ENCODE results near the gene CNNM2. TPM values are rescaled to one million over a fixed set of nuclear protein-coding genes. Genes with fewer than 3 reads are reported as not detected.
A peak's percentile ranks its signal among the peaks of the same experiment; 100 is the strongest.

The CNNM2 gene
- total and polyA plus RNA-seq, 2 experiments from 2014 or later = 1.0 to 5.7 TPM

GRCh38 chr10:103013416-103013815, 95.3 kb downstream of the CNNM2 start:
- H3K9me3 ChIP-seq (ENCODE audit: low read depth) = no peaks in the 10 kb centered on the region
- no peaks in the 10 kb centered on the region for H3K9me2 ChIP-seq (ENCODE audit: insufficient read depth)
- no peaks in the 10 kb centered on the region for H3F3A ChIP-seq (ENCODE audit: insufficient read depth)
- no peak overlapping the region for H3K9ac ChIP-seq
- no peaks in the 10 kb centered on the region for H4K20me1 ChIP-seq (ENCODE audit: insufficient read depth)
- no peaks in the 10 kb centered on the region for H3K4me1 ChIP-seq (ENCODE audit: insufficient read depth)
- no peak overlapping the region for H3K4me3 ChIP-seq
- H3K27ac ChIP-seq = no peak overlapping the region
- WGBS, 2 experiments (ENCODE audit: low coverage in 1 of 2, low lambda C conversion rate in 2 of 2, missing lambda C conversion rate in 2 of 2) = 81 to 86% methylated on average over 5 of the region's 5 CpGs
- no peak overlapping the region for H3K4me2 ChIP-seq (ENCODE audit: unreplicated experiment)
- no peak overlapping the region for H2AFZ ChIP-seq
- DNase-seq = no peak
- H3K27me3 ChIP-seq (replicated peaks; ENCODE audit: insufficient read depth) = no peaks in the 10 kb centered on the region
- no peaks in the 10 kb centered on the region for H3K79me2 ChIP-seq (ENCODE audit: insufficient read depth)
- H3K36me3 ChIP-seq (ENCODE audit: low read depth) = no peaks in the 10 kb centered on the region
- TF ChIP-seq EZH2 (IDR thresholded peaks at IDR 0.05; ENCODE audit: insufficient read depth, poor library complexity, severe bottlenecking) = no peak
- in situ Hi-C loops (cut with MboI) = no loop called here

DNA sequence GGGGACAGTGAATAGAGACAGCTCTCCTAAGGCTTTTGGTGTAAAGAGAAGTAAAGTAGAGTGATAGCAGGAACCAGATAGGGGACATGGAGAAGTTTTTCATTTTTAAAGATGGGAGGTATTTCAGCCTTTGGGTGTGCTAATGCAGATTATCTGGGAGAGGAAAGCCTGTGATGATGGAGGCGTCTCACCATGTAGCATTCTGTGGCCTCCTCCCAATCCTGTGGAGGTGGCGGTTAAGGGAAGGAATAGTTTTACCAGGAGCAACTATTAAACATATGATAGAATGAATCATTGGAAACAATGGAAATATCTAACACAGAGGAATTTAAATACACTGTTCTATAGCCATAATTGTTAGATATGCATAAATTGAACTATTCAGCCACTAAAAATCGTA, 101.3 kb downstream of the CNNM2 start:
- no peaks in the 10 kb centered on the region for H3K4me1 ChIP-seq (ENCODE audit: insufficient read depth)
- H3K4me3 ChIP-seq = no peak overlapping the region
- TF ChIP-seq EZH2phosphoT487 (IDR thresholded peaks at IDR 0.05; ENCODE audit: insufficient read depth, low read depth) (no peak), EZH2 (IDR thresholded peaks at IDR 0.05; ENCODE audit: insufficient read depth, poor library complexity, severe bottlenecking) (no peak)
- no peak overlapping the region for H3K27ac ChIP-seq
- H3K79me2 ChIP-seq (ENCODE audit: insufficient read depth) = no peaks in the 10 kb centered on the region
- no peak overlapping the region for H2AFZ ChIP-seq
- H3F3A ChIP-seq (ENCODE audit: insufficient read depth) = no peaks in the 10 kb centered on the region
- H3K9ac ChIP-seq = no peak overlapping the region
- no peaks in the 10 kb centered on the region for H3K27me3 ChIP-seq (replicated peaks; ENCODE audit: insufficient read depth)
- H3K9me3 ChIP-seq (ENCODE audit: low read depth) = no peaks in the 10 kb centered on the region
- in situ Hi-C loops (cut with MboI) = no loop called here
- H3K36me3 ChIP-seq (ENCODE audit: low read depth) = no peaks in the 10 kb centered on the region
- H3K9me2 ChIP-seq (ENCODE audit: insufficient read depth) = no peaks in the 10 kb centered on the region
- H3K4me2 ChIP-seq (ENCODE audit: unreplicated experiment) = no peak overlapping the region
- DNase-seq = no peak
- no peaks in the 10 kb centered on the region for H4K20me1 ChIP-seq (ENCODE audit: insufficient read depth)
- 81 to 88% methylated on average over 3 of the region's 3 CpGs for WGBS, 2 experiments (ENCODE audit: low coverage in 1 of 2, low lambda C conversion rate in 2 of 2, missing lambda C conversion rate in 2 of 2)

DNA sequence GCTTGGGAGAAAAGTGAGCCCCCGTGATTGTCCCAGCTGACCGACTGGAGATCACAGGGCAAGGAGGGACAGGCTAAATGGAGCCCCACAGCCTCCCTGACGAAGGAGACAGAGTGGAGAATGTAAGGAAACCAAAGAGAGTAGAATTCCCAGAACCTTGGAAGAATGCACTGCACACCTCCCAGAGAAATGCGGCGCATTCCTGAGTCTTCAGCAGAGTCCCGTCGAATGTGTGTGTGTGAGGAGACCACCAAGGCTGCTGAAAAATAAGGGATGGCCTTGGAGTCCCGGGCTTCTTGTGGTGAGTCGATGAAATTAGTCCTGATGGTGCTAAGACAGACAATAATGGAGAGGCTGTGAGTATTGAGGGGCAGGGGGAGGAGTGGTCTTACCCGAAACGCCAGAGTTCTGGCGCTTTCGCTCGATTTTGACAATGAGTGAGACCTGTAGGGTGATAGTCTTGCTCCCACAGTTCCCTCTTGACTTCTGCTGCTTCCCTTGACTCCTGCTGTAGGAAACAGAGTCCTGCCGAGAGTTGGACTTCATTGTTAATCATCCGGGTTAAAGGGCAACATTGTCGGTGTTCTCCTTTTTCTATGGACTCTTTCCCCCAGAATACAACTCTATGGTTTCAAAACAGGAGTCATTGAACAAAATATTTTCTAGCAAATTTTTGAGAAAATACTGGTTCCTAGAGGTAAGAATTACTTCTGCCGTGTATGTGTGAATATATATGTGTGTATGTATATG, 103.2 kb downstream of the CNNM2 start:
- Histone ChIP-seq H3K36me3 (ENCODE audit: low read depth) (no peaks in the 10 kb centered on the region), H2AFZ (no peak overlapping the region), H3F3A (ENCODE audit: insufficient read depth) (no peaks in the 10 kb centered on the region), H3K9ac (no peak overlapping the region), H4K20me1 (ENCODE audit: insufficient read depth) (no peaks in the 10 kb centered on the region), H3K27ac (no peak overlapping the region), H3K4me3 (no peak overlapping the region), H3K4me1 (ENCODE audit: insufficient read depth) (no peaks in the 10 kb centered on the region), H3K27me3 (replicated peaks; ENCODE audit: insufficient read depth) (no peaks in the 10 kb centered on the region), H3K9me3 (ENCODE audit: low read depth) (no peaks in the 10 kb centered on the region), H3K79me2 (ENCODE audit: insufficient read depth) (no peaks in the 10 kb centered on the region), H3K9me2 (ENCODE audit: insufficient read depth) (no peaks in the 10 kb centered on the region), H3K4me2 (ENCODE audit: unreplicated experiment) (no peak overlapping the region)
- no peak for TF ChIP-seq EZH2phosphoT487 (IDR thresholded peaks at IDR 0.05; ENCODE audit: insufficient read depth, low read depth)
- no peak for TF ChIP-seq EZH2 (IDR thresholded peaks at IDR 0.05; ENCODE audit: insufficient read depth, poor library complexity, severe bottlenecking)
- no peak for DNase-seq
- in situ Hi-C loops (cut with MboI) = no loop called here
- 84% methylated on average over 18 of the region's 18 CpGs for WGBS, 2 experiments (ENCODE audit: low coverage in 1 of 2, low lambda C conversion rate in 2 of 2, missing lambda C conversion rate in 2 of 2)

GRCh38 chr10:103021900-103022293, 103.8 kb downstream of the CNNM2 start:
- WGBS, 2 experiments (ENCODE audit: low coverage in 1 of 2, low lambda C conversion rate in 2 of 2, missing lambda C conversion rate in 2 of 2) = 78 to 84% methylated on average over 5 of the region's 5 CpGs
- Histone ChIP-seq H3K79me2 (ENCODE audit: insufficient read depth) (no peaks in the 10 kb centered on the region), H2AFZ (no peak overlapping the region), H3K4me3 (no peak overlapping the region), H3K4me2 (ENCODE audit: unreplicated experiment) (no peak overlapping the region), H3K27me3 (replicated peaks; ENCODE audit: insufficient read depth) (no peaks in the 10 kb centered on the region), H3F3A (ENCODE audit: insufficient read depth) (no peaks in the 10 kb centered on the region), H3K9ac (no peak overlapping the region), H3K9me2 (ENCODE audit: insufficient read depth) (no peaks in the 10 kb centered on the region), H3K36me3 (ENCODE audit: low read depth) (no peaks in the 10 kb centered on the region), H3K4me1 (ENCODE audit: insufficient read depth) (no peaks in the 10 kb centered on the region), H3K27ac (no peak overlapping the region), H3K9me3 (ENCODE audit: low read depth) (no peaks in the 10 kb centered on the region), H4K20me1 (ENCODE audit: insufficient read depth) (no peaks in the 10 kb centered on the region)
- no peak for TF ChIP-seq EZH2 (IDR thresholded peaks at IDR 0.05; ENCODE audit: insufficient read depth, poor library complexity, severe bottlenecking)
- TF ChIP-seq EZH2phosphoT487 (IDR thresholded peaks at IDR 0.05; ENCODE audit: insufficient read depth, low read depth) = no peak
- in situ Hi-C loops (cut with MboI) = no loop called here
- DNase-seq = peak; percentile 15
